NCI-H69 (cell line): Measurements from ENCODE around the gene ROM1.
"Not testable (repeated sequence)": the region's sequence is repeated elsewhere in the genome, so short reads cannot be mapped to it uniquely, and the experiment has no call there.

Experiments used
- DNase-seq: peaks from one replicate; lab custom pipeline; 2025; lab: John Stamatoyannopoulos, UW

Gene ROM1

GRCh38 chr11:62610403-62610802, 2.7 kb upstream of the ROM1 start:
- DNase-seq, result no peak

- DNase-seq, result no peak
Observed at GRCh38 chr11:62610814-62611704, 2.0 kb upstream of the ROM1 start.

- peak; percentile 69 for DNase-seq
Observed at GRCh38 chr11:62611705-62612365, 1.2 kb upstream of the ROM1 start.

- DNase-seq, result no peak
Observed at GRCh38 chr11:62613291-62613778, 278 bp downstream of the ROM1 start.

- DNase-seq, result peak; percentile 31
Observed at GRCh38 chr11:62614275-62614674, 1.2 kb downstream of the ROM1 start.

- DNase-seq, result no peak
Observed at GRCh38 chr11:62615521-62615920, 2.5 kb downstream of the ROM1 start.

- not testable (repeated sequence) for DNase-seq
Observed at GRCh38 chr11:62616957-62617356, 3.9 kb downstream of the ROM1 start.

- no peak for DNase-seq
Observed at GRCh38 chr11:62621027-62621566, 8.0 kb downstream of the ROM1 start.

- peak; percentile 100 for DNase-seq
Observed at GRCh38 chr11:62621567-62622470, 8.8 kb downstream of the ROM1 start, which contains the start of gene B3GAT3. Gene B3GAT3 (minus strand): TSS chr11:62621986. CDS start chr11:62621947, 39 bp downstream.

- DNase-seq, result no peak
Observed at GRCh38 chr11:62622476-62623089, 9.5 kb downstream of the ROM1 start.

- DNase-seq, result no peak
Observed at GRCh38 chr11:62627713-62628112, 14.7 kb downstream of the ROM1 start.

- DNase-seq, result no peak
Observed at GRCh38 chr11:62632492-62632891, 19.4 kb downstream of the ROM1 start.

- DNase-seq, result no peak
Observed at GRCh38 chr11:62644220-62644619, 31.2 kb downstream of the ROM1 start.

GRCh38 chr11:62645671-62645945, 32.6 kb downstream of the ROM1 start:
- peak; percentile 45 for DNase-seq

GRCh38 chr11:62645946-62646824, 33.1 kb downstream of the ROM1 start, which contains the start of gene GANAB:
Gene GANAB (minus strand): TSS chr11:62646613. CDS start chr11:62646599, 14 bp downstream.
- DNase-seq, result peak; percentile 99

GRCh38 chr11:62646825-62647608, 34.0 kb downstream of the ROM1 start:
- DNase-seq, result peak; percentile 51

- DNase-seq, result no peak
Observed at GRCh38 chr11:62647609-62648005, 34.5 kb downstream of the ROM1 start.

- DNase-seq, result no peak
Observed at GRCh38 chr11:62648185-62648966, 35.3 kb downstream of the ROM1 start.

- DNase-seq, result no peak
Observed at GRCh38 chr11:62648967-62649364, 35.9 kb downstream of the ROM1 start.
